Left ventricle myocardium inferior (tissue), 1 donor: ENCODE data around the gene ARID1A. TPM values are rescaled to one million over a fixed set of nuclear protein-coding genes. Genes with fewer than 3 reads are reported as not detected.
A peak's percentile ranks its signal among the peaks of the same experiment; 100 is the strongest.

Experiments
- DNase-seq: peaks from one replicate; pipeline ENCODE4 v3.0.0-alpha.2; 2020
- H3K27ac ChIP-seq: fragments of 200-600 bp; replicated peaks from 2 replicates; pipeline ENCODE4 v1.8.0; 2021
- H3K27me3 ChIP-seq: fragments of 200-600 bp; 2 replicates; pipeline ENCODE4 v1.8.0; 2021; ENCODE audit warnings: low read depth
- H3K36me3 ChIP-seq: fragments of 200-600 bp; 2 replicates; pipeline ENCODE4 v1.8.0; 2021
- H3K4me1 ChIP-seq: fragments of 200-600 bp; 2 replicates; pipeline ENCODE4 v1.8.0; 2021
- H3K4me3 ChIP-seq: fragments of 200-600 bp; 2 replicates; pipeline ENCODE4 v1.8.0; 2021; ENCODE audit warnings: mild to moderate bottlenecking, moderate library complexity
- H3K9me3 ChIP-seq: fragments of 200-600 bp; replicated peaks from 2 replicates; pipeline ENCODE4 v1.8.0; 2021
- intact Hi-C: fragments of 100-400 bp; cut with micrococcal nuclease; formaldehyde crosslinking; loops from one replicate; pipeline ENCODE4 v1.11.0; 2022
- total RNA-seq: library from RNA; stranded (reverse); fragmentation: NEBNext Ultra II Directional; extraction: Animal tissue kit (Norgen Biotek cat#: 25700); gene quantifications from one replicate; pipeline ENCODE4 v1.2.1, GENCODE V29; 2021
- TF ChIP-seq, protein P1 (sequence below): fragments of 200-600 bp; IDR thresholded peaks from 2 replicates; pipeline ENCODE4 v1.8.0; 2021; ENCODE audit warnings: antibody characterized with exemption, mild to moderate bottlenecking, borderline replicate concordance
- donor health status: DM: no; HTN: yes; CAD: no; lungs with severe emphysema.

ARID1A gene
- total RNA-seq, 1 donor from 2014 or later: 31.7 TPM

DNA sequence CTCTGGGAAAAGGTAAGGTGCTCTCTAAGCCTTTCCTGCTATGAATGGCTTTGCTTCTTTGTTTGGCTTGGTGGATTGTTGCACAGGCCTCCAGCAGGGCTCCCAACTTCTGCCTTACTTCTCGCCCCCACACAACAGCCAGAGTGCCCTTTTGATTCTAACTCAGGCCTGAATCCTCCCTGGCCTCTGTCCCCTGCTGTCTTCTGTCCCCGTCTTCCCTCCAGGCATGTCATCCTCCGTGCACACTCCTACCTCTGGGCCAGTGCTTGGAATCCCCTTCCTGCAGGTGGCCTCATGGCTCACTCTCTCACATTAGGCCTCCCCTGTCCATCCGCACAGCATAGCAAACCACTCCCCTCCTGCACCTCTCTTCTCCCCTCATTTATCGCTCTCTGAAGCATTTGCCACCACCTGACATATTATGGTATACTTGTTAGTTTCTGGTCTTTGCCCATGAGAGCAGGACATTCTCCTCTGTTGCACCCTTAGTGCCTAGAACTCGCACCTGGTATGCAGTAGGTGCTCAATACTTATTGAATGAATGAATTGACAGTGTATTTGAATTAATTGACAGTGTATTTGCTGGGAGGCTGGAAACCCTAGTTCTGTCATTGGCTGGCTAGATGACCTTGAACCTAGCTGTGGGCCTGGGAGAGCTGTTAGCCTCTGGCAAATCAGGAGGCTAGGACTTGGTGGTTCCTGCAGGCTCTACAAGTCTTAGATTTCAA, 133.5 kb downstream of the ARID1A start:
- Histone ChIP-seq H3K4me1 (peaks cover 46% of the 10 kb centered on the region), H3K4me3 (peak overlapping the region; percentile 88), H3K27ac (peak overlapping the region; percentile 86), H3K9me3 (no peaks in the 10 kb centered on the region), H3K36me3 (peaks cover 29% of the 10 kb centered on the region), H3K27me3 (no peaks in the 10 kb centered on the region)
- no peak for DNase-seq
- TF ChIP-seq, protein P1, sequence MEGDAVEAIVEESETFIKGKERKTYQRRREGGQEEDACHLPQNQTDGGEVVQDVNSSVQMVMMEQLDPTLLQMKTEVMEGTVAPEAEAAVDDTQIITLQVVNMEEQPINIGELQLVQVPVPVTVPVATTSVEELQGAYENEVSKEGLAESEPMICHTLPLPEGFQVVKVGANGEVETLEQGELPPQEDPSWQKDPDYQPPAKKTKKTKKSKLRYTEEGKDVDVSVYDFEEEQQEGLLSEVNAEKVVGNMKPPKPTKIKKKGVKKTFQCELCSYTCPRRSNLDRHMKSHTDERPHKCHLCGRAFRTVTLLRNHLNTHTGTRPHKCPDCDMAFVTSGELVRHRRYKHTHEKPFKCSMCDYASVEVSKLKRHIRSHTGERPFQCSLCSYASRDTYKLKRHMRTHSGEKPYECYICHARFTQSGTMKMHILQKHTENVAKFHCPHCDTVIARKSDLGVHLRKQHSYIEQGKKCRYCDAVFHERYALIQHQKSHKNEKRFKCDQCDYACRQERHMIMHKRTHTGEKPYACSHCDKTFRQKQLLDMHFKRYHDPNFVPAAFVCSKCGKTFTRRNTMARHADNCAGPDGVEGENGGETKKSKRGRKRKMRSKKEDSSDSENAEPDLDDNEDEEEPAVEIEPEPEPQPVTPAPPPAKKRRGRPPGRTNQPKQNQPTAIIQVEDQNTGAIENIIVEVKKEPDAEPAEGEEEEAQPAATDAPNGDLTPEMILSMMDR: no peak
- intact Hi-C loops: no loop called here

DNA sequence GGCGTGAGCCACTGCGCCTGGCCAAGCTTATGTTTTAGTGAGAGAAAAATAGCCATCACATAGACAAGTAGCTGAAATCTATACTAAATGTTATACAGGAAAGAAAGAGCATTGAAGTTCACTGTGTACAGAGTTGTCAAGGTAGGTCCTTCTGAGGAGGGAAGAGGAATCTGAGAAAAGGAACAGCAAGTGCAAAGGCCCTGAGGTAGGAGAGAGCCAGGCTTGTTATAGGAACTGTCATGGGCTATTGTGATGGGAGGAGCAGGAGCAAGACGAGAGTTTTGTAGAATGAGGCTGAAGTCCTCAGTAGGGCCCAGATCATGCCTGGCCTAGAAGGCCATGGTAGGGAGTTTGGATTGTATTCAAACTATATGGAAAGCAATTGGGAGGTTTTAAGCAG, 135.2 kb downstream of the ARID1A start:
- Histone ChIP-seq H3K36me3 (peaks cover 46% of the 10 kb centered on the region), H3K27me3 (no peaks in the 10 kb centered on the region), H3K9me3 (no peaks in the 10 kb centered on the region), H3K4me3 (no peak overlapping the region), H3K4me1 (peaks cover 41% of the 10 kb centered on the region), H3K27ac (no peak overlapping the region)
- DNase-seq: no peak
- intact Hi-C loops: no loop called here
- TF ChIP-seq, protein P1: no peak

Other genes starting within 250 kb of the ARID1A start
- 158 TPM for gene HMGN2, start 223.6 kb upstream of the ARID1A start, total RNA-seq
- 4.9 TPM for gene RPS6KA1, start 166.3 kb upstream of the ARID1A start, total RNA-seq
- gene PIGV, start 91.9 kb downstream of the ARID1A start, total RNA-seq: 5.6 TPM
- 11.8 TPM for gene ZDHHC18, start 130.7 kb downstream of the ARID1A start, total RNA-seq
- gene SFN, start 167.1 kb downstream of the ARID1A start, total RNA-seq: 0.16 TPM
- 14.9 TPM for gene GPN2, start 194.3 kb downstream of the ARID1A start, total RNA-seq
- 7.9 TPM for gene GPATCH3, start 204.5 kb downstream of the ARID1A start, total RNA-seq
- gene NR0B2, start 218.0 kb downstream of the ARID1A start, total RNA-seq: 7.2 TPM
- gene NUDC, start 225.7 kb downstream of the ARID1A start, total RNA-seq: 68.9 TPM